ENCODE data around the gene TLE4. TPM values are rescaled to one million over a fixed set of nuclear protein-coding genes. Genes with fewer than 3 reads are reported as not detected.

The TLE4 gene
- total RNA-seq, 1 donor from 2014 or later = 10.8 TPM

DNA sequence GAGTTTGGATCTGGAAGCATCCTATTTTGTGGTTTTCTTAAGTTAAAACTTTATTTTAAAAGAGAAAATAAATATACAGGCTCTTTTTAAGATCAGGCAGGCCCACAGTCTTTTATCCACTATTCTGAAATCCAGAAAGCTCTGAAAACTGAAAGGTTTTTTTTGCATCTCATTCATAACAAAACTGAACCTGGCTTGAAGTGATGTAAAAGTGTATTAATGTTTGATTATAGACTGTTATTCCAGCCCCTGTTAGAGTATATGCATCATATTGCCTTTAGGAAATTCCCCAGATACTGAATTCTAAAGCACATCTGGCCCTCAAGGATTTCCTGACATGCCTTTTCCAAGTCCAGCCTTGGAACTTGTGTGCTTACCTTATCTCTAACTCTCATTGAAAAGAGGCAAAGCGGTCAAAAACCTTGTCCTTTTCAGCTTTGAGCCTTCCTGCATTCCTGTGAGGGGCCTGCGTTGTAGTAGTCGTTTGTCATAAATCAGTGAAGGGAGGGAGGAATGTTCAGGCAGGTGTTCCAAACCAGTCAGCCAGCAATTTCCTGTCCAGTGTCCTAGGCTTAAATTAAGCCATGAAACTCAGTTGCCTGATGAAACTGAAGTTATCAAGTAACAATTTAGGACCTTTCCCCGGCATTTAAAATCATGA is 110.4 kb downstream of the TLE4 start:
- FAIRE-seq = no peak
- TF ChIP-seq, protein P1, sequence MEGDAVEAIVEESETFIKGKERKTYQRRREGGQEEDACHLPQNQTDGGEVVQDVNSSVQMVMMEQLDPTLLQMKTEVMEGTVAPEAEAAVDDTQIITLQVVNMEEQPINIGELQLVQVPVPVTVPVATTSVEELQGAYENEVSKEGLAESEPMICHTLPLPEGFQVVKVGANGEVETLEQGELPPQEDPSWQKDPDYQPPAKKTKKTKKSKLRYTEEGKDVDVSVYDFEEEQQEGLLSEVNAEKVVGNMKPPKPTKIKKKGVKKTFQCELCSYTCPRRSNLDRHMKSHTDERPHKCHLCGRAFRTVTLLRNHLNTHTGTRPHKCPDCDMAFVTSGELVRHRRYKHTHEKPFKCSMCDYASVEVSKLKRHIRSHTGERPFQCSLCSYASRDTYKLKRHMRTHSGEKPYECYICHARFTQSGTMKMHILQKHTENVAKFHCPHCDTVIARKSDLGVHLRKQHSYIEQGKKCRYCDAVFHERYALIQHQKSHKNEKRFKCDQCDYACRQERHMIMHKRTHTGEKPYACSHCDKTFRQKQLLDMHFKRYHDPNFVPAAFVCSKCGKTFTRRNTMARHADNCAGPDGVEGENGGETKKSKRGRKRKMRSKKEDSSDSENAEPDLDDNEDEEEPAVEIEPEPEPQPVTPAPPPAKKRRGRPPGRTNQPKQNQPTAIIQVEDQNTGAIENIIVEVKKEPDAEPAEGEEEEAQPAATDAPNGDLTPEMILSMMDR (IDR thresholded peaks at IDR 0.05; ENCODE audit: insufficient read depth, low read length, severe bottlenecking) = no peak
- Histone ChIP-seq H3K4me3 (ENCODE audit: low read depth, low read length) (no peak overlapping the region), H3K27me3 (ENCODE audit: control insufficient read depth, insufficient read depth, low read length) (no peaks in the 10 kb centered on the region), H3K36me3 (ENCODE audit: control insufficient read depth, insufficient read depth, low read length) (peaks cover 2% of the 10 kb centered on the region)
- DNase-seq (ENCODE audit: low read depth) = peak; percentile 21

DNA sequence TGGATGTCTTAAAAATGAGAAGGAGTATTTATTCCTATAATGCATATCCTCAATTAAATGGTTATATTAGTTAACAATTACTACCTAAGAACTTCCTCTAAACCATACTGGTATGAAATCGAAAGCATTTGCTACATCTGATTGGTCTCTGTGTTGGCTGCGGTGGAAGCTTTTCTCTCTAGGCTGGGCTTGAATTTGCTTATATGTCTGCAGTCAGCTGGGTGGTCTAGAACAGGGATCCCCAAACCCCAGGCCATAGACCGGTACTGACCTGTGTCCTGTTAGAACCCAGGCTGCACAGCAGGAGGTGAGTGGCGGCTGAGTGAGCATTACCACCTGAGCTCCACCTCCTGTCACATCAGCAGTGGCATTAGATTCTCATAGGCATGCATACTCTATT is 112.3 kb downstream of the TLE4 start:
- Histone ChIP-seq H3K36me3 (ENCODE audit: control insufficient read depth, insufficient read depth, low read length) (peaks cover 2% of the 10 kb centered on the region), H3K27me3 (ENCODE audit: control insufficient read depth, insufficient read depth, low read length) (no peaks in the 10 kb centered on the region), H3K4me3 (ENCODE audit: low read depth, low read length) (no peak overlapping the region)
- no peak for FAIRE-seq
- TF ChIP-seq, protein P1 (IDR thresholded peaks at IDR 0.05; ENCODE audit: insufficient read depth, low read length, severe bottlenecking) = no peak
- no peak for DNase-seq (ENCODE audit: low read depth)

DNA sequence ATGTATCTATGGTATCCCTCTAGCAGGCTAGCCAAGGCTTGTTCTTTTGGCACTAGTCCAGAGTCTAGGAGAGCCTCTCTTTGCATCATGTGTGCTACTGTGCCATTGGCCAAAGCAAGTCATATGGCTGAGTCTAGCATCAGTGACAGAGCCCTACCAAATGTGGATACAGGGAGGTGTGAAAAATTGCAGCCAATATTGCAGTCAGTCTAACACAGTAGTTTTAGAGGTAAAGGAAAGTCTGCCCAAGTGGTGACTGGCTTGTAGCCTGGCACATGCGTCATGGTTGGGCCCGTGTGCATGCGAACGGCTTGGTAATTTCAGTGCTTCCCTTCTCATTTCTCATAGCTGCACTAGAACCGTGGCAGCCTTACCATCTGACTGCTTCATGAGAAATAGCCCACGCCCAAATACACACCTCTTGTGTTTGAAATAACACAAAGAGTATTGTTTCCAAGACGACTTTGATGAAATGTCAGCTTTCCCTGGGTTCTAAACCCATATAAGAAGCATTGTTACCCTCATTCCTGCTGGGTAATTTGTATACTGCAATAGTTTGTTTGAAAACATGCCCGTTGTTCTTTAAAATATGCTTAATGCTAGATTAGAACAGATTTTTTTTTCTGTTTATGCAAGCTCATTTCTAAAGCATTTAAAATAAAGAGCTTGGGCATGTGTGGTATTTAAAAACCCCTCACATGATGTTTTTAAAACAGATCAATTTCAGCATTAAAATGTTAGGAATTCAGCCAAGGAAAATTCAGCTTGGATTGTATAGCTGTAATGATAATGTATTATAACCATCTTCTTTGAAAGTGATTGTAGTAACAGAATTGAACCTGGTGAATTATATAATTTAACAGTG is 113.2 kb downstream of the TLE4 start:
- TF ChIP-seq, protein P1 (IDR thresholded peaks at IDR 0.05; ENCODE audit: insufficient read depth, low read length, severe bottlenecking) = no peak
- FAIRE-seq (no peak), DNase-seq (ENCODE audit: low read depth) (peak; percentile 63)
- Histone ChIP-seq H3K36me3 (ENCODE audit: control insufficient read depth, insufficient read depth, low read length) (peaks cover 2% of the 10 kb centered on the region), H3K4me3 (ENCODE audit: low read depth, low read length) (no peak overlapping the region), H3K27me3 (ENCODE audit: control insufficient read depth, insufficient read depth, low read length) (no peaks in the 10 kb centered on the region)

DNA sequence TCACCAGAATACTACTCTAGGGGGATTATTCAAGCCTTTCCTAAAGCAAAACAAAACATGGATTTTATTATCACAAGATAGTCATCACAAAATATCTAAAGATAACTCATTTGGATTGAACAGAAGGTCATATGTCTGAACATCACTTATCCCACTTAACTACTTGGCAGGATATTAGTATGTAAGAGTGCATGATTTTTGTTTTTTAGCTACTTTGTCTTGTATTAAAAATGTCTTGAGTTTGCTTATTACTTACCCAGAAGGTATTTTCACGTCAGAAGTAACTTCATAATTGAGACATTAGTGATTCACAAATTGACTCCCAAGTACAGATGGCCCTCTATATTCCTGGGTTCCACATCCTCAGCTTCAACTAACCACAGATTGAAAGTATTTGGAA is 113.8 kb downstream of the TLE4 start:
- peak; percentile 18 for DNase-seq (ENCODE audit: low read depth)
- TF ChIP-seq, protein P1 (IDR thresholded peaks at IDR 0.05; ENCODE audit: insufficient read depth, low read length, severe bottlenecking) = no peak

DNA sequence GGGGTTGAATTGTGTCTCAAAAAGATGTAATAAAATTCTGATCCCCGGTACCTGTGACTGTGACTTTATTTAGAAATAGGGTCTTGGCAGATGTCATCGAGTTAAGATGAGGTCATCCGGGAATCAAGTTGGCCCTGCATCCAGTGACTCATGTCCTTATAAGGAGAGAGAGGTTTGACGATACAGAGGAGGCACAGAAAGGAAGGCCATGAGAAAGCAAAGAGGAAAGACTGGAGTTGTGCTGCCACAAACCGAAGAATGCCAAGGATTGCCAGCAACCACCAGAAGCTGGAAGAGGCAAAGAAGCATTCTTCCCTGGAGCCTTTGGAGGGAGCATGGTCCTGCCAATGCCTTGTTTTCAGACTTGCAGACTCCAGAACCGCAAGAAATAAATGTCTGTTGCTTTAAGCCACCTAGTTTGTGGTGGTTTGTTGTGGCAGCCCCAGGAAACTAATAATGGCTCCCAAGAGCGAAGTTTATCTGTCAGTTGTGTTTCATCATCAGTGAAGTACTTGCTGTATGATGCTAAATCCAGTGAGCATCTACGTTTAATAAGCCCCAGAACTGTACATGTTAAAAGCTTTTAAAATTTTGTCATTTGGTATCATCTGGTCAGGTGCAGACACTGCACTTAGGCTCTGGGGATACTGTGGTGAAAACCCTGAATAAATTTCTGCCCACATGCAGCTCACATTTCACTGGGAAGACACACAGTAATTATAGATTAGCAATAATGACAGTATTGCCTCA is 114.8 kb downstream of the TLE4 start:
- FAIRE-seq = no peak
- peak; percentile 48 for DNase-seq (ENCODE audit: low read depth)
- no peaks in the 10 kb centered on the region for H3K27me3 ChIP-seq (ENCODE audit: control insufficient read depth, insufficient read depth, low read length)
- TF ChIP-seq, protein P1 (IDR thresholded peaks at IDR 0.05; ENCODE audit: insufficient read depth, low read length, severe bottlenecking) = no peak
- peaks cover 2% of the 10 kb centered on the region for H3K36me3 ChIP-seq (ENCODE audit: control insufficient read depth, insufficient read depth, low read length)
- H3K4me3 ChIP-seq (ENCODE audit: low read depth, low read length) = no peak overlapping the region

More for the DNA sequence above, 113.8 kb downstream of the TLE4 start:
- Histone ChIP-seq H3K36me3 (ENCODE audit: control insufficient read depth, insufficient read depth, low read length) (peaks cover 2% of the 10 kb centered on the region), H3K4me3 (ENCODE audit: low read depth, low read length) (no peak overlapping the region), H3K27me3 (ENCODE audit: control insufficient read depth, insufficient read depth, low read length) (no peaks in the 10 kb centered on the region)
- FAIRE-seq = no peak

Measured in bronchial epithelial cell (primary cell).